ENCODE data around the gene KCNMA1.

Gene KCNMA1

GRCh38 chr10:77393821-77394501, 243.6 kb downstream of the KCNMA1 start:
- DNase-seq (ENCODE audit: low read depth) = no peak
- no peak for TF ChIP-seq CTCF (conservative IDR thresholded peaks at IDR 0.05; ENCODE audit: low read depth, low read length)
- no peak overlapping the region for H3K4me3 ChIP-seq (ENCODE audit: low read length)

GRCh38 chr10:77393411-77393810, 244.2 kb downstream of the KCNMA1 start:
- DNase-seq (ENCODE audit: low read depth) = no peak
- TF ChIP-seq CTCF (conservative IDR thresholded peaks at IDR 0.05; ENCODE audit: low read depth, low read length) = no peak
- no peak overlapping the region for H3K4me3 ChIP-seq (ENCODE audit: low read length)

- no peak for TF ChIP-seq CTCF (conservative IDR thresholded peaks at IDR 0.05; ENCODE audit: low read depth, low read length)
- no peak overlapping the region for H3K4me3 ChIP-seq (ENCODE audit: low read length)
- DNase-seq (ENCODE audit: low read depth) = no peak
Measured at GRCh38 chr10:77392851-77393250, 244.8 kb downstream of the KCNMA1 start.

GRCh38 chr10:77392236-77392721, 245.3 kb downstream of the KCNMA1 start:
- no peak overlapping the region for H3K4me3 ChIP-seq (ENCODE audit: low read length)
- TF ChIP-seq CTCF (conservative IDR thresholded peaks at IDR 0.05; ENCODE audit: low read depth, low read length) = no peak
- no peak for DNase-seq (ENCODE audit: low read depth)

GRCh38 chr10:77391605-77392235, 245.9 kb downstream of the KCNMA1 start:
- TF ChIP-seq CTCF (conservative IDR thresholded peaks at IDR 0.05; ENCODE audit: low read depth, low read length) = peak; percentile 78
- DNase-seq (ENCODE audit: low read depth) = no peak

GRCh38 chr10:77390481-77390891, 247.1 kb downstream of the KCNMA1 start:
- H3K4me3 ChIP-seq (ENCODE audit: low read length) = no peak overlapping the region
- TF ChIP-seq CTCF (conservative IDR thresholded peaks at IDR 0.05; ENCODE audit: low read depth, low read length) = no peak
- DNase-seq (ENCODE audit: low read depth) = no peak

More at GRCh38 chr10:77391605-77392235, 245.9 kb downstream of the KCNMA1 start:
- H3K4me3 ChIP-seq (ENCODE audit: low read length) = no peak overlapping the region

All from retinal pigment epithelial cell (primary cell).